IPS-20b (cell line): ENCODE measurements around the gene MZT2A.
"Not testable (repeated sequence)": the region's sequence is repeated elsewhere in the genome, so short reads cannot be mapped to it uniquely, and the experiment has no call there.

Experiments
- H3K27ac ChIP-seq: one replicate; pipeline ENCODE4 v1.5.1; 2013; ENCODE audit warnings: low read length
- H3K27me3 ChIP-seq: 2 replicates; pipeline ENCODE4 v1.6.1; 2013; ENCODE audit warnings: mild to moderate bottlenecking, low read length, inconsistent platforms; ENCODE audit not compliant: insufficient read depth
- H3K36me3 ChIP-seq: 2 replicates; pipeline ENCODE4 v1.6.1; 2013; ENCODE audit warnings: low read depth, mild to moderate bottlenecking, inconsistent platforms, low read length, moderate library complexity; ENCODE audit not compliant: insufficient read depth
- H3K4me1 ChIP-seq: 2 replicates; pipeline ENCODE4 v1.6.1; 2013; ENCODE audit warnings: mild to moderate bottlenecking, control low read depth, inconsistent platforms, low read length, moderate library complexity; ENCODE audit not compliant: insufficient read depth
- H3K4me3 ChIP-seq: 2 replicates; pipeline ENCODE4 v1.5.1; 2013; ENCODE audit warnings: mild to moderate bottlenecking, low read length, inconsistent platforms
- H3K9ac ChIP-seq: 2 replicates; pipeline ENCODE4 v1.6.1; 2013; ENCODE audit warnings: low read depth, mild to moderate bottlenecking, inconsistent platforms, low read length, moderate library complexity
- H3K9me3 ChIP-seq: 2 replicates; pipeline ENCODE4 v1.6.1; 2013; ENCODE audit warnings: mild to moderate bottlenecking, low read depth, low read length, inconsistent platforms; ENCODE audit not compliant: insufficient read depth

Gene MZT2A

GRCh38 chr2:131495506-131495905 lies 3.3 kb upstream of the MZT2A start:
- H3K9ac ChIP-seq, H3K27ac ChIP-seq, H3K9me3 ChIP-seq, H3K27me3 ChIP-seq, H3K4me1 ChIP-seq, H3K4me3 ChIP-seq: not testable (repeated sequence)
- H3K36me3 ChIP-seq = peaks cover 30% of the 10 kb centered on the region

GRCh38 chr2:131493199-131493968 lies 1.2 kb upstream of the MZT2A start:
- peaks cover 19% of the 10 kb centered on the region for H3K36me3 ChIP-seq
- H3K4me3 ChIP-seq = peak overlapping the region; percentile 83
- H3K27me3 ChIP-seq = no peaks in the 10 kb centered on the region
- no peaks in the 10 kb centered on the region; the same call in 1 of the 2 replicates for H3K4me1 ChIP-seq
- H3K9ac ChIP-seq = peak overlapping the region; percentile 93
- H3K9me3 ChIP-seq = no peaks in the 10 kb centered on the region
- peak overlapping the region; percentile 83 for H3K27ac ChIP-seq

- Histone ChIP-seq H3K4me1 (no peaks in the 10 kb centered on the region; the same call in 1 of the 2 replicates), H3K27me3 (no peaks in the 10 kb centered on the region), H3K9me3 (no peaks in the 10 kb centered on the region), H3K4me3 (peak overlapping the region; percentile 83), H3K27ac (peak overlapping the region; percentile 83), H3K9ac (peak overlapping the region; percentile 93), H3K36me3 (peaks cover 13% of the 10 kb centered on the region; the same call in 1 of the 2 replicates)
Observed at GRCh38 chr2:131492418-131493198, 411 bp upstream of the MZT2A start.

- peak overlapping the region; percentile 61 for H3K4me3 ChIP-seq
- not testable (repeated sequence) for H3K27me3 ChIP-seq, H3K36me3 ChIP-seq, H3K27ac ChIP-seq, H3K4me1 ChIP-seq, H3K9me3 ChIP-seq
- peak overlapping the region; percentile 64; the same call in 1 of the 2 replicates for H3K9ac ChIP-seq
Observed at GRCh38 chr2:131491469-131491836, 744 bp downstream of the MZT2A start.

- Histone ChIP-seq H3K9ac (peak overlapping the region; percentile 64; the same call in 1 of the 2 replicates), H3K4me3 (peak overlapping the region; percentile 61)
- not testable (repeated sequence) for H3K27ac ChIP-seq, H3K27me3 ChIP-seq, H3K9me3 ChIP-seq, H3K36me3 ChIP-seq, H3K4me1 ChIP-seq
Observed at GRCh38 chr2:131490616-131491468, 1.4 kb downstream of the MZT2A start.

GRCh38 chr2:131488306-131489205 lies 3.6 kb downstream of the MZT2A start:
- H3K9ac ChIP-seq = no peak overlapping the region
- no peak overlapping the region for H3K27ac ChIP-seq
- H3K36me3 ChIP-seq = 0 out of 2 replicates have a peak, but pooled peaks cover 6% of the 10 kb centered on the region
- H3K27me3 ChIP-seq = no peaks in the 10 kb centered on the region
- H3K4me3 ChIP-seq = no peak overlapping the region
- no peaks in the 10 kb centered on the region for H3K9me3 ChIP-seq
- no peaks in the 10 kb centered on the region; the same call in 1 of the 2 replicates for H3K4me1 ChIP-seq

GRCh38 chr2:131486201-131486902 lies 5.8 kb downstream of the MZT2A start:
- H3K9ac ChIP-seq, H3K4me3 ChIP-seq, H3K36me3 ChIP-seq, H3K27ac ChIP-seq, H3K4me1 ChIP-seq, H3K9me3 ChIP-seq, H3K27me3 ChIP-seq: not testable (repeated sequence)

- H3K36me3 ChIP-seq, H3K4me3 ChIP-seq, H3K9me3 ChIP-seq, H3K4me1 ChIP-seq, H3K9ac ChIP-seq, H3K27me3 ChIP-seq, H3K27ac ChIP-seq: not testable (repeated sequence)
Observed at GRCh38 chr2:131484906-131485460, 7.2 kb downstream of the MZT2A start.

- H3K27me3 ChIP-seq, H3K4me1 ChIP-seq, H3K4me3 ChIP-seq, H3K27ac ChIP-seq, H3K9ac ChIP-seq, H3K9me3 ChIP-seq, H3K36me3 ChIP-seq: not testable (repeated sequence)
Observed at GRCh38 chr2:131483981-131484820, 8.0 kb downstream of the MZT2A start.
